Common myeloid progenitor, CD34-positive (primary cell): ENCODE results near the gene TLCD2.
"Not testable (repeated sequence)": the region's sequence is repeated elsewhere in the genome, so short reads cannot be mapped to it uniquely, and the experiment has no call there.

ENCODE experiments used
- CTCF ChIA-PET: fragments of 350-600 bp; sonication (Branson Sonifier 250); formaldehyde crosslinking; loops from one replicate; lab custom pipeline; 2021; ENCODE audit warnings: antibody characterized with exemption; lab: Charles Lee
- POLR2A ChIA-PET: fragments of 350-600 bp; sonication (Branson Sonifier 250); formaldehyde crosslinking; loops from one replicate; lab custom pipeline; 2021; ENCODE audit warnings: antibody characterized with exemption; lab: Charles Lee
- DNase-seq, 3 donors: peaks; one replicate each; pipeline versions ENCODE4 v3.0.0 to v3.0.0-alpha.2; 2013
- H3K27ac ChIP-seq, 2 experiments: 1 replicate in 1 of 2; 2 replicates in 1 of 2; pipeline ENCODE4 v1.7.0; 2013; ENCODE audit warnings: inconsistent platforms in 2 of 2, low read length in 2 of 2, mild to moderate bottlenecking in 2 of 2, low read depth in 1 of 2, moderate library complexity in 1 of 2; ENCODE audit not compliant: severe bottlenecking in 2 of 2, insufficient read depth in 1 of 2, poor library complexity in 1 of 2
- H3K27me3 ChIP-seq, 5 experiments: replicated peaks in 2 of 5; 1 replicate in 3 of 5; 2 replicates in 2 of 5; pipeline versions ENCODE4 v1.6.1 to v1.7.0; 2013; ENCODE audit warnings: low read length in 4 of 5, mild to moderate bottlenecking in 2 of 5, moderate library complexity in 2 of 5, inconsistent platforms in 1 of 5; ENCODE audit not compliant: insufficient read depth in 5 of 5, control insufficient read depth in 4 of 5
- H3K36me3 ChIP-seq, 4 experiments: 1 replicate in 2 of 4; 2 replicates in 2 of 4; pipeline versions ENCODE4 v1.6.1 to v1.7.0; 2013; ENCODE audit warnings: low read length in 3 of 4, control low read depth in 1 of 4, mild to moderate bottlenecking in 1 of 4; ENCODE audit not compliant: control insufficient read depth in 4 of 4, insufficient read depth in 4 of 4
- H3K4me1 ChIP-seq, 4 experiments: 1 replicate in 3 of 4; 2 replicates in 1 of 4; pipeline versions ENCODE4 v1.6.1 to v1.7.1; 2013; ENCODE audit warnings: low read length in 3 of 4, mild to moderate bottlenecking in 3 of 4, control low read depth in 1 of 4, inconsistent platforms in 1 of 4, moderate library complexity in 1 of 4; ENCODE audit not compliant: control insufficient read depth in 4 of 4, insufficient read depth in 4 of 4; ENCODE audit errors: control extremely low read depth in 1 of 4
- H3K4me3 ChIP-seq, 7 experiments: 1 replicate in 4 of 7; 2 replicates in 3 of 7; pipeline versions ENCODE4 v1.5.1 to v1.7.0; 2013; ENCODE audit warnings: mild to moderate bottlenecking in 7 of 7, low read length in 6 of 7, moderate library complexity in 6 of 7, inconsistent platforms in 2 of 7, low read depth in 2 of 7, control low read depth in 1 of 7; ENCODE audit not compliant: insufficient read depth in 4 of 7, control insufficient read depth in 1 of 7; ENCODE audit errors: extremely low read depth in 1 of 7
- H3K9me3 ChIP-seq, 5 experiments: 1 replicate in 4 of 5; 2 replicates in 1 of 5; pipeline versions ENCODE4 v1.6.1 to v1.7.1; 2013; ENCODE audit warnings: low read length in 4 of 5, mild to moderate bottlenecking in 2 of 5, inconsistent platforms in 1 of 5, low read depth in 1 of 5, moderate library complexity in 1 of 5; ENCODE audit not compliant: control insufficient read depth in 4 of 5, insufficient read depth in 2 of 5; ENCODE audit errors: control extremely low read depth in 1 of 5
- WGBS: methylation state at CpG from one replicate; pipeline ENCODE4 v1.1.5; 2013; ENCODE audit not compliant: insufficient coverage; 5-methylcytosine and 5-hydroxymethylcytosine counted together

Gene TLCD2

DNA sequence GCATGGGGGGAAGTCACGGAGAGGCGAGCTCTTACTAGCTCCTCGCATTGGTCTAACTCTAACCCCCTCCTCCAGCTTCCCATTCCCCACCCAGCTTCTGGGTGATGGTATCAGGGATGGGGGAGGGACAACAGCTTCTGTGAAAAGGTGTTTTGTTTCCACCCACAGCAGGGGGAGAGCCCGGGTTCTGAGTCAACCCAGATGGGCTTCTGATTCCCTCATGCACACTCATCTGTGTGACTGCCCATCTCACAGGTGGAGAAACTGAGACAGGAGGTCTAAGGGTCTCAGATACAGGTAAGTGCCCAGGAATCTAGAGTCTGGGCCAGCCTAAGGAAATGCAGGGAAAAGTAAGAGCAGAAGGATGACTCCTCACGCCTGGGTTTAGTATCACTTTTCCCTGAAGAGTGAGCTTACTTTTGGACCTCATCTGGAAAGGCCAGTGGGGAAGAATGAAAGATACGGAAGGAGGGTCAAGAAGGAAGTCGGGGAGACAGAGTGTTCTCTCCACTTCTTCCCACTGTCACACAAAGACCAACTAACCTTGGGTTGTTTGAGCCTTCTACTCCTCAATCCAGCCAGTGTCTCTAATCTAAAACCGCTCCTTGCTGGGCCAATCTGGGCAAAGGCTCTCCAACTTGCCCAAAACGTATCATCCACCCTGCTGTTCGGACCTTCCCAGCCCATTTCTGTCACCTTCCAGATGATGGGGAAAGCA lies 3.1 kb upstream of the TLCD2 start:
- H3K4me3 ChIP-seq: peak overlapping the region in 1 of 7 experiments; percentile 89
- no peaks in the 10 kb centered on the region for H3K9me3 ChIP-seq
- H3K4me1 ChIP-seq: peaks cover 0 to 58% (median 57%) of the 10 kb centered on the region in 4 experiments
- 78% methylated on average over 7 of the region's 10 CpGs for WGBS
- peaks cover 0 to 4% (median 0%) of the 10 kb centered on the region in 5 experiments for H3K27me3 ChIP-seq
- ChIA-PET CTCF (interaction anchor here (0.9 to 2.7 kb wide), 17 partner anchors 9 to 152 kb away, joined by 3 to 12 read pairs (median 4); partner anchors contain the start of genes RILP and WDR81), POLR2A (interaction anchor here (0.7 kb wide), 1 partner anchor 32 kb away, joined by 3 read pairs; no protein-coding TSS in a partner anchor)
- H3K27ac ChIP-seq: no peak overlapping the region
- H3K36me3 ChIP-seq: no peaks in the 10 kb centered on the region
- no peak for DNase-seq

DNA sequence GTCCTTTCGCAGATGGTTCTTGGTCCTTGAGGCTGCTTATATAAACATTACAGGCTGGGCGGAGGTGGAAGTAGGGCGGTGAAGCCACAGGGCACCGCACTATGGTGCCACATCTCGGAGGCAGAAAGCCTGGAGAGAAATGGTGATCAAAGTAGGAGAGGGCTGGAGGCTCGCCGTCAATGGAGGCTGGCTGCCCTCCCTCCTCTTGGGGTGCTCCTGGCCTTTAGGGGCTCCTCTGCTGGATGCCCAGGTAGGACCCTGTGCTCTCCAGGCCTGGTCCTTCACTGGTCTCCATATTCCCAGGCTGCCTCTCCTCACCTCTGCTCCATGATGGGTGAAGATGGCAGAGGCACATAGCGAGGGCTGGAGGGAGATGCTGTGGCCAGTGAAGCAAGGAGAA lies 2.1 kb upstream of the TLCD2 start:
- ChIA-PET CTCF (interaction anchor here (0.6 to 2.1 kb wide), 6 partner anchors 8 to 153 kb away, joined by 3 to 10 read pairs (median 4); no protein-coding TSS in a partner anchor), POLR2A (no interaction called here)
- Histone ChIP-seq H3K4me1 (peaks cover 0 to 48% (median 48%) of the 10 kb centered on the region in 4 experiments), H3K36me3 (no peaks in the 10 kb centered on the region), H3K27me3 (peaks cover 0 to 5% (median 0%) of the 10 kb centered on the region in 5 experiments), H3K27ac (no peak overlapping the region), H3K4me3 (no peak overlapping the region), H3K9me3 (no peaks in the 10 kb centered on the region)
- WGBS: 98% methylated on average over 7 of the region's 8 CpGs
- DNase-seq: no peak

DNA sequence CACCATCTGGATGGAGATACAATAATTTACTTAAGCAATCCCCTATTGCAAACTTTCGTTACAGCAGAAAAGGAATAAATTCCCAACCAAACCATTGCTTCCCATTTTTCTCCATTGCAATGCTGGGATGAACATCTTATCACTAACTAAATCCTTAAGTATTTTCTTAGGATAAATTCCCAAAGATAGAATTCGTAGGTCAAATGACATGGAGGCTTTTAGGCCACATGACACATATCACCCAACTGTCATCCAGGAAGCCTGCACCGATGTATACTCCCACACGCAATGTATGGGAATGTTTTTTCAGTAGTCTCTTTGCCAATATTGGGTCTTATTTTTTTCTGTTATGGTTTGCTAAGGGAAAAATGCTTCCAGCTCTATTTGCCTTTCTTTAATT lies 1.6 kb upstream of the TLCD2 start:
- Histone ChIP-seq H3K27ac (no peak overlapping the region), H3K27me3 (peaks cover 0 to 6% (median 0%) of the 10 kb centered on the region in 5 experiments), H3K4me1 (peaks cover 0 to 45% (median 44%) of the 10 kb centered on the region in 4 experiments), H3K4me3 (no peak overlapping the region), H3K36me3 (no peaks in the 10 kb centered on the region), H3K9me3 (no peaks in the 10 kb centered on the region)
- ChIA-PET CTCF (interaction anchor here (0.9 to 1.4 kb wide), 2 partner anchors 39 to 43 kb away, joined by 3 to 5 read pairs; no protein-coding TSS in a partner anchor), POLR2A (no interaction called here)
- DNase-seq: no peak
- 100% methylated on average over 1 of the region's 4 CpGs for WGBS

DNA sequence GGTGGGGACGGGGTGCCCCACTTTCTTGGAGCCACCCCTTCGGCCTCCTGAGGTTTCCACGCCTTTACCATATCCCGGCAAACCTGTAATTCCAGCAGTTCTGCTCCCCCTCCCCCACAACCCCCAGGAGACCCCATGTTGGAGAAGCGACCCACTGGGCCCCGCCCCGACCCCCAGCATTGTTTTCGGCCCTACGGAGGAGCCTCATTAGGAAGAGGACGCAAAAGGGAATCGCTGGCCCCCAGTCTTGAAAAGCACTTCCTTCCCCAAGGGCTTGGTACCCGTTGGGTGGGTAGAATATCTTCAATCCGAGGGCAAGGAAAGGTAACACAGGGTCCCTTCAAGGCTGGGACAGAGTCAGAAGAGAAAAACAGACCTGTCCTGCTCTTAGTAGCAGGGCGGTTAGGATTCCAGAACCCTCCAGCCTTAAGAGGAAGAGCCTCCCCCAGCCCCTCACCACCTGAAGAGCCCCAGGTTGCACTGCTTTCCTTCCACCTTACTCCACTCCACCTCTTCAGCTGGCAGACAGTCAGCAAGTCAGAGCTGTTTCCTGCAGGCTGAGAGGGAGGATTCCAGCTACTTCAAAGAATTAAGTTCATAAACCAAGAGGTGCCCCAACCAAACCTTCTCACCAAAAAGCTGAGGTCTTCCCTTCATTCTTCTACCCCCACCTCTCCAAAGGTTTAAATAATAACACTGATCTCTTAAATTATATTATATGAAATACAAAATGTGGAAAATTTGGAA lies 803 bp upstream of the TLCD2 start:
- peak in 1 of 3 donors; percentile 24 for DNase-seq

DNA sequence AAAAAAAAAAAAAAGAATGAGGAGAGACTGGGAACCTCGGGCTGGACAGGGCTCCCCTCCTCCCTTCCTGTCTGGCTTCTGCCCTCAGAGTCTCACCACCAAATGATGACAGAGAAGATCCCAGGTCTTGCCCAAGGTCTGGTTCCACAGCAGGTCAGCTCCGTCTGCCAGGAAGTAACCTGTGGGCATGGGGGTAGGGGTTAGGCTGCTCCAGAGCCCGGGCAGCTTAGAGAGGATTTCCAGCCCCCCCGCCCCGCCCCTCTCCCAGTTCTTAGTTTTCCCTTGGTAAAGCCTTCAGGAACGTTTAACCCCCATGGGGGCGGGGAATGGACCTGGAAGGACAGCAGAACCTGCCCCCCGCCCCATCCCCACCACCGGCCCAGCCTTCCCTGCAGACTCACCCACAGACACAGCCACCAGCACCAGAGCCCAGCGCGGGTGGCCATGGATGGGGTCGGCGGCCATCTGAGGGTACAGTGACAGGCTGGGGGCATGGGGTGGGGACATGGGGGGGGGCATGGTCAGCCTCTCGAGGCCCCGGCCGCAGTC lies 700 bp downstream of the TLCD2 start:
- Histone ChIP-seq H3K9me3 (no peaks in the 10 kb centered on the region), H3K36me3 (no peaks in the 10 kb centered on the region), H3K4me3 (peak overlapping the region in 5 of 7 experiments; percentile 31 to 80 (median 73)), H3K4me1 (peaks cover 0 to 33% (median 30%) of the 10 kb centered on the region in 4 experiments), H3K27ac (no peak overlapping the region), H3K27me3 (peaks cover 0 to 6% (median 0%) of the 10 kb centered on the region in 5 experiments)
- CTCF ChIA-PET: interaction anchor here (1.0 kb wide), 1 partner anchor 74 kb away, joined by 3 read pairs; no protein-coding TSS in a partner anchor
- no peak for DNase-seq
- POLR2A ChIA-PET: no interaction called here
- 0% methylated on average over 5 of the region's 16 CpGs for WGBS

More for the DNA sequence above, 803 bp upstream of the TLCD2 start:
- H3K4me1 ChIP-seq: peaks cover 0 to 44% (median 40%) of the 10 kb centered on the region in 4 experiments
- 13% methylated on average over 10 of the region's 14 CpGs for WGBS
- H3K9me3 ChIP-seq: no peaks in the 10 kb centered on the region
- H3K27ac ChIP-seq: no peak overlapping the region
- H3K36me3 ChIP-seq: no peaks in the 10 kb centered on the region
- CTCF ChIA-PET: interaction anchor here (0.9 to 1.4 kb wide), 2 partner anchors 38 to 42 kb away, joined by 3 to 5 read pairs; no protein-coding TSS in a partner anchor
- H3K27me3 ChIP-seq: peaks cover 0 to 6% (median 0%) of the 10 kb centered on the region in 5 experiments
- peak overlapping the region in 6 of 7 experiments; percentile 59 to 80 (median 68) for H3K4me3 ChIP-seq
- POLR2A ChIA-PET: no interaction called here

DNA sequence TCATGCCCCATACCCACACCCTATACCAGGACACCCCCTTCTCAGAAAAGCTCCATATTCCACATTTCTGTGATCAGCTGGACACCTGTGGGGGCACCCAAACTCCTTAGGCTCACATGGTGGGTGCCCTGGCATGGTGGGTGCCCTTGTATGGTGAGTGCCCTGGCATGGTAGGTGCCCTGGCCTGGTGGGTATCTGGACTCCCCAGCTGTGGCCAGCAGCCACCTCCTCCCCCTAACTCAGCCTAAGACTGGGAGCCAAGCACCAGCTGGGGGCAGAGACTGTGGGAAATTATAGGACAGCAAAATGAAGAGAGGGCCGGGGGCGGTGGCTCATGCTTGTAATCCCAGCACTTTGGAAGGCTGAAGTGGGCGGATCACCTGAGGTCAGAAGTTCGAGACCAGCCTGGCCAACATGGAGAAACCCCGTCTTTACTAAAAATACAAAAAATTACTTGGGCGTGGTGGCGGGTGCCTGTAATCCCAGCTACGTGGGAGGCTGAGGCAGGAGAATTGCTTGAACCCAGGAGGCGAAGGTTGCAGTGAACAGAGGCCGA lies 1.3 kb downstream of the TLCD2 start:
- POLR2A ChIA-PET, DNase-seq: not testable (repeated sequence)

More for the DNA sequence above, 1.3 kb downstream of the TLCD2 start:
- H3K4me1 ChIP-seq: peaks cover 0 to 27% (median 24%) of the 10 kb centered on the region in 4 experiments
- not testable (repeated sequence) for H3K27ac ChIP-seq, H3K36me3 ChIP-seq, H3K9me3 ChIP-seq, H3K27me3 ChIP-seq, H3K4me3 ChIP-seq
- CTCF ChIA-PET: interaction anchor here (1.0 kb wide), 1 partner anchor 75 kb away, joined by 3 read pairs; no protein-coding TSS in a partner anchor
- WGBS: 95% methylated on average over 8 of the region's 10 CpGs
